Natural killer cell (primary cell): ENCODE data around the gene VEZT. TPM values are rescaled to one million over a fixed set of nuclear protein-coding genes. Genes with fewer than 3 reads are reported as not detected.

Experiments
- ATAC-seq, 3 donors: fragments of 150-1000 bp in 2 of 3; fragments of 200-7000 bp in 1 of 3; cut with Tn5 transposase; 1 replicate in 1 of 3; 2 replicates in 2 of 3; pipeline ENCODE4 v1.10.0; 2021; ENCODE audit warnings: mild to moderate bottlenecking in 2 of 3, moderate library complexity in 2 of 3
- DNase-seq, 2 donors: peaks; one replicate each; pipeline versions ENCODE4 v3.0.0 to v3.0.0-alpha.2; 2013 to 2021; ENCODE audit warnings: mixed read lengths in 1 of 2
- H3K27ac ChIP-seq: one replicate; pipeline ENCODE4 v1.5.1; 2013; ENCODE audit warnings: mild to moderate bottlenecking, low read length
- H3K27me3 ChIP-seq: one replicate; pipeline ENCODE4 v1.6.1; 2013; ENCODE audit warnings: low read length; ENCODE audit not compliant: control insufficient read depth, insufficient read depth
- H3K36me3 ChIP-seq: one replicate; pipeline ENCODE4 v1.6.1; 2013; ENCODE audit warnings: low read length; ENCODE audit not compliant: control insufficient read depth, insufficient read depth
- H3K4me1 ChIP-seq: one replicate; pipeline ENCODE4 v1.6.1; 2013; ENCODE audit warnings: low read length; ENCODE audit not compliant: control insufficient read depth, insufficient read depth
- H3K4me3 ChIP-seq: one replicate; pipeline ENCODE4 v1.5.1; 2013; ENCODE audit warnings: low read length
- H3K9me3 ChIP-seq: one replicate; pipeline ENCODE4 v1.6.1; 2013; ENCODE audit warnings: low read length; ENCODE audit not compliant: control insufficient read depth, insufficient read depth
- H3K27ac Mint-ChIP-seq, 2 donors: one replicate each; pipeline ENCODE4 v1.8.0; 2022; ENCODE audit warnings: mild to moderate bottlenecking in 2 of 2, mixed read lengths in 2 of 2, moderate library complexity in 1 of 2
- H3K27me3 Mint-ChIP-seq, 2 donors: one replicate each; pipeline ENCODE4 v1.8.0; 2022; ENCODE audit warnings: low read depth in 2 of 2, mixed read lengths in 2 of 2
- H3K36me3 Mint-ChIP-seq: one replicate; pipeline ENCODE4 v1.8.0; 2022; ENCODE audit warnings: mixed read lengths
- H3K4me1 Mint-ChIP-seq, 2 donors: one replicate each; pipeline ENCODE4 v1.8.0; 2022; ENCODE audit warnings: mixed read lengths in 2 of 2
- H3K4me3 Mint-ChIP-seq: one replicate; pipeline ENCODE4 v1.8.0; 2022; ENCODE audit warnings: mild to moderate bottlenecking, moderate library complexity, mixed read lengths
- H3K9me3 Mint-ChIP-seq, 2 donors: one replicate each; pipeline ENCODE4 v1.8.0; 2022; ENCODE audit warnings: mixed read lengths in 2 of 2
- CTCF ChIP-seq: fragments of 200-600 bp; IDR thresholded peaks from one replicate; pipeline ENCODE4 v1.8.0; 2022; ENCODE audit warnings: antibody characterized with exemption
- WGBS: methylation state at CpG from one replicate; pipeline ENCODE4 v1.1.7; 2013; ENCODE audit warnings: missing lambda C conversion rate; ENCODE audit not compliant: insufficient coverage; 5-methylcytosine and 5-hydroxymethylcytosine counted together
- intact Hi-C: fragments of 100-400 bp; cut with micrococcal nuclease; formaldehyde crosslinking; loops from one replicate; pipeline ENCODE4 v1.14.2; 2022
- total RNA-seq, 4 donors: library from RNA; stranded (reverse); fragments of 120-200 nt in 1 of 4; gene quantifications; one replicate each; pipeline versions ENCODE4 v1.2.3 to v1.2.4, GENCODE V29; 2013 to 2022

VEZT gene
- total RNA-seq, 3 donors from 2014 or later (not counting 1 experiment from before 2014, with no cell fraction given), result 32.7 to 37.0 (median 35.1) TPM

GRCh38 chr12:95206916-95207315 is 10.7 kb upstream of the VEZT start:
- 99% methylated on average over 7 of the region's 8 CpGs for WGBS
- no peak for DNase-seq
- Mint-ChIP-seq H3K9me3 (no peaks in the 10 kb centered on the region), H3K27me3 (peaks cover 8 to 14% of the 10 kb centered on the region in 2 donors), H3K4me1 (peaks cover 0 to 4% of the 10 kb centered on the region in 2 donors), H3K4me3 (no peak overlapping the region), H3K27ac (no peak overlapping the region), H3K36me3 (no peaks in the 10 kb centered on the region)
- H3K27me3 ChIP-seq, result no peaks in the 10 kb centered on the region
- no peaks in the 10 kb centered on the region for H3K36me3 ChIP-seq
- TF ChIP-seq CTCF, result no peak
- no peak overlapping the region for H3K4me3 ChIP-seq
- no peak for ATAC-seq
- H3K4me1 ChIP-seq, result peaks cover 3% of the 10 kb centered on the region
- H3K9me3 ChIP-seq, result no peaks in the 10 kb centered on the region
- intact Hi-C loops, result no loop called here
- no peak overlapping the region for H3K27ac ChIP-seq

- H3K9me3 ChIP-seq, result no peaks in the 10 kb centered on the region
- no peaks in the 10 kb centered on the region for H3K36me3 ChIP-seq
- intact Hi-C loops, result no loop called here
- no peaks in the 10 kb centered on the region for H3K9me3 Mint-ChIP-seq
- DNase-seq (no peak), ATAC-seq (no peak)
- H3K36me3 Mint-ChIP-seq, result no peaks in the 10 kb centered on the region
- H3K27ac Mint-ChIP-seq, result no peak overlapping the region
- peaks cover 8 to 14% of the 10 kb centered on the region in 2 donors for H3K27me3 Mint-ChIP-seq
- TF ChIP-seq CTCF, result no peak
- no peak overlapping the region for H3K4me3 ChIP-seq
- peaks cover 3% of the 10 kb centered on the region for H3K4me1 ChIP-seq
- H3K4me3 Mint-ChIP-seq, result no peak overlapping the region
- 95% methylated on average over 2 of the region's 2 CpGs for WGBS
- H3K27me3 ChIP-seq, result no peaks in the 10 kb centered on the region
- H3K27ac ChIP-seq, result no peak overlapping the region
- peaks cover 0 to 4% of the 10 kb centered on the region in 2 donors for H3K4me1 Mint-ChIP-seq
Measured at GRCh38 chr12:95207407-95207806, 10.2 kb upstream of the VEZT start.

GRCh38 chr12:95208678-95209077 is 8.9 kb upstream of the VEZT start:
- no peak for TF ChIP-seq CTCF
- Histone ChIP-seq H3K27me3 (no peaks in the 10 kb centered on the region), H3K27ac (no peak overlapping the region), H3K36me3 (no peaks in the 10 kb centered on the region), H3K9me3 (no peaks in the 10 kb centered on the region), H3K4me1 (peaks cover 3% of the 10 kb centered on the region), H3K4me3 (no peak overlapping the region)
- 93% methylated on average over 7 of the region's 7 CpGs for WGBS
- DNase-seq (no peak), ATAC-seq (no peak)
- no peak overlapping the region for H3K27ac Mint-ChIP-seq
- no peaks in the 10 kb centered on the region for H3K9me3 Mint-ChIP-seq
- peaks cover 0 to 4% of the 10 kb centered on the region in 2 donors for H3K4me1 Mint-ChIP-seq
- H3K27me3 Mint-ChIP-seq, result peaks cover 8 to 14% of the 10 kb centered on the region in 2 donors
- no peaks in the 10 kb centered on the region for H3K36me3 Mint-ChIP-seq
- H3K4me3 Mint-ChIP-seq, result no peak overlapping the region
- intact Hi-C loops, result no loop called here

GRCh38 chr12:95212586-95212985 is 5.0 kb upstream of the VEZT start:
- H3K36me3 Mint-ChIP-seq, result peaks cover 3% of the 10 kb centered on the region
- intact Hi-C loops, result loop anchor here (10.0 kb wide), 1 partner anchor 1538 kb away; the partner anchor contains the start of gene CRADD
- Histone ChIP-seq H3K27me3 (peaks cover 5% of the 10 kb centered on the region), H3K4me1 (peaks cover 5% of the 10 kb centered on the region), H3K27ac (no peak overlapping the region), H3K9me3 (no peaks in the 10 kb centered on the region), H3K4me3 (no peak overlapping the region), H3K36me3 (no peaks in the 10 kb centered on the region)
- peaks cover 14 to 15% of the 10 kb centered on the region in 2 donors for H3K4me1 Mint-ChIP-seq
- no peak for TF ChIP-seq CTCF
- H3K27ac Mint-ChIP-seq, result no peak overlapping the region
- ATAC-seq, result no peak
- H3K9me3 Mint-ChIP-seq, result no peaks in the 10 kb centered on the region
- H3K27me3 Mint-ChIP-seq, result peaks cover 11 to 22% of the 10 kb centered on the region in 2 donors
- H3K4me3 Mint-ChIP-seq, result no peak overlapping the region
- 81% methylated on average over 2 of the region's 4 CpGs for WGBS
- no peak for DNase-seq
